Adipose tissue (tissue), 3 donors: ENCODE data around the gene UBE2V1. TPM values are rescaled to one million over a fixed set of nuclear protein-coding genes. Genes with fewer than 3 reads are reported as not detected.

Experiments used
- H3K27ac ChIP-seq: one replicate; pipeline ENCODE4 v1.5.1; 2013; ENCODE audit warnings: low read depth, low read length
- WGBS, 3 donors: extraction: QIAGEN DNeasy Blood & Tissue Kit; methylation state at CpG; one replicate each; pipeline ENCODE4 v1.1.7; 2013; 5-methylcytosine and 5-hydroxymethylcytosine counted together
- polyA plus RNA-seq, 3 donors: library from polyadenylated mRNA; stranded (reverse); fragments of 200-250 nt; gene quantifications; one replicate each; pipeline ENCODE4 v1.2.3, GENCODE V29; 2013
- donor health status: healthy with polysubstance abuse.
- donor health status: Bipolar disorder and iron deficiency.
- donor health status: healthy.

Gene UBE2V1
- polyA plus RNA-seq, 3 donors: 45.8 to 85.7 (median 66.3) TPM

DNA sequence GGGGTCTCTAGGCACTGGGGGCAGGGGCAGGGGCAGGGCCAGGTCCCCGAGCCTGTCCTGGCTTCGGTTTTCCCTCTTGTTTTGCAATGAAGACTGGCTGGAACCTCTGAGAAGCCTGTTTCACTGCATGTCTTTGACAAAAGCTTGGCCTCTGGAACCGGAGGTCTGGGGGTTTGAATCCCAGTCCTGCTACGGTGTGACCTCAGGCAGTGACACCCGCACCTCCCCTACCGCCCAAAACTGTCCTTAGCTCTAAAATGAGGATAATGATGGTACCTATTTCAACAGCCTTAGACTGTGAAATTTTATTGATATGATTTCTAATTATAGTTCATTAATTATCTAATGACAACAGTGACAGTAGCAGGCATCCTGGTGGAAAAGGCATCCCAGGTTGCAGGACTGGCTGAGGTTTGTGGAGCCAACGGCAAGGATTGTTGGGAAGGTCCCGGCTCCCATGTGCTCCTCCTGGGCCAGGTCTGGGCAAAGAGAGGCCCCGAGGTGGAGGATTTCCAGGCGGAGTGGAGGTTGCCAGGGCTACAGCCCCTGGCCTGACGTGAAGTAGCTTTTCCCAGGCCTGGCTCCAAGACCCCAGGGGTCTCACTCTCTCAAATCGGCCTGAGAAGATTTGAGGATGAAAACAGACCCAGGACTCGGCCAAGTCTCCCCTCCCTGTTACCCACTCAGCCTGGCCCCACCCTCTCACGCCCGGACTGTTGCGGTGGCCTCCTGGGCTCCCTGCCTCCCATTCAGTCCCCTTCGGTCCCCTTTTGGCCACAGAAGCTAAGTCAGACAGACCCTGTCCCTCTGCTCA lies 72.3 kb downstream of the UBE2V1 start:
- WGBS, 3 donors: 83 to 88% (median 88%) methylated on average over 17 of the region's 17 CpGs

DNA sequence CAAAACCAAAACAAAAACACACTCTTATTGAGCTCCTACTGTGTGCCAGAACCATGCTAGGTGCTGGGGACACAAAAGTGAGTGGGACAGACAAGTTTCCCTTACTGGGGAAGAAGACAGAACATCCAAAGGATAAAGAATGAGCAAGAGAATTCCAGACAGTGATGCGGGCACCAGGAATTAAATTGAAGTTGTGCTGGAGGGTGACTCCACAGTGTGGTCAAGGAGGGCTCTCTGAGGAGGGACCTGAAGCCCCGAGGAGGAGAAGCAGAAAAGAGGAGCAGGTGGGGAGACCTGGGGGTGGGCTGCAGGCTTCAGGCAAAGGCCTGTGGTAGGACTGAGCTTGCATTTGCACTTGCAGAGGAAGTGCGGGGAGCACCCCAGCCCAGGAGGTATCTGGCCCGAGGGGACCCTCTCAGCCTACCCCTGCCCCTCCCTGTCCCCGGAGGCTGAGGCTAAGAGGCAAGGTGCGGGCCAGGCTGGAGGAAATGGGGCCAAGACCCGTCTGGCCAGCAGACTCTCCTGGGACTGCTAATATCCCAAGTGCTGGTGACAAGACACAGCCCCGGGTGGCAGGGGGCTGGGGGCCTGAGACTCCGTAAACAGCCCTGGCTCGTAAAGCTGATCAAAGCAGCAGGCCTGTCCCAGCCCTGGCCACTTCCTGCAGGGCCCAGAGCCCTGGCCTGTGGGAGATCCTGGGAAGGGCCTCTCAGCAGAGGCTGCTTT lies 73.1 kb downstream of the UBE2V1 start:
- H3K27ac ChIP-seq: no peak overlapping the region
- WGBS, 3 donors: 73 to 85% (median 82%) methylated on average over 10 of the region's 10 CpGs

More for the DNA sequence above, 72.3 kb downstream of the UBE2V1 start:
- H3K27ac ChIP-seq: no peak overlapping the region

DNA sequence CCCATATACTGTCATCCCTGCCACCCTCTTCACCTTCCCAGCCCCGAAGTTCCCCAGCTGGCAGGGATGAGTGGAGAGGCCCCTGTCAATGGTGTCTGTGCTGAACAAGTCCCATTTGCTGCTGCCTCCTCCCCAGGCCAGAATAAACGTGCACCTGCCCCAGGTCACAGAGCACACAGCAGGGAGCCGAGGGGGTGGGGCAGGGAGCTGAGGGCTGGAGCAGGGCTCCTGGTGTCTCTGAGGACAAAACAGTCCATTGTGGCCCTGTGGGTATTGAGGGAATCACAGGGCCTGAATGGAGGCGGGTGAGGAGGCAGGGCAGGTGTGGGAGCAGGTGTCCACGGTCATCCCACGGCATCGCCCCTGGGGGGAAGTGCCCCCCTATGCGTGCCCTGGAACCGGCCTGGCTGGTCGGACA lies 74.4 kb downstream of the UBE2V1 start:
- WGBS, 3 donors: 41 to 89% (median 73%) methylated on average over 8 to 10 of the region's 10 CpGs
- no peak overlapping the region for H3K27ac ChIP-seq

DNA sequence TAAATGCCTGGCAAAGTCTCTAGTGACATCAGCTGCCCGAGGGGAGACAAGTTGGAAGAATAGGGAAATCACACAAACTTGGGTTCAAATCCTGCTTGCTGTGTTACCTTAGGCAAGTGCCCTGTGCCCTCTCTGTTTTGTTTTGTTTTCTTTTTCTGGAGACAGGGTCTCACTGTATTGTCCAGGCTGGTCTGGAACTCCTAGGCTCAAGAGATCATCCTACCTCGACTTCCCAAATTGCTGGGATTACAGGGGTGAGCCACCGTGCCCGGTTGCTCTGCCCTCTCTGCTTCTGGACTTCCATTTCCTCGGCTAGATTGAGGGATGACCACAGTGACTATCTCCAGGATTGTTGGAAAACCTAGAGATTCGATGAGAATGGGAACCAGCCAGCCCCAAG lies 74.8 kb downstream of the UBE2V1 start:
- no peak overlapping the region for H3K27ac ChIP-seq
- 53 to 85% (median 84%) methylated on average over 6 of the region's 6 CpGs for WGBS, 3 donors

DNA sequence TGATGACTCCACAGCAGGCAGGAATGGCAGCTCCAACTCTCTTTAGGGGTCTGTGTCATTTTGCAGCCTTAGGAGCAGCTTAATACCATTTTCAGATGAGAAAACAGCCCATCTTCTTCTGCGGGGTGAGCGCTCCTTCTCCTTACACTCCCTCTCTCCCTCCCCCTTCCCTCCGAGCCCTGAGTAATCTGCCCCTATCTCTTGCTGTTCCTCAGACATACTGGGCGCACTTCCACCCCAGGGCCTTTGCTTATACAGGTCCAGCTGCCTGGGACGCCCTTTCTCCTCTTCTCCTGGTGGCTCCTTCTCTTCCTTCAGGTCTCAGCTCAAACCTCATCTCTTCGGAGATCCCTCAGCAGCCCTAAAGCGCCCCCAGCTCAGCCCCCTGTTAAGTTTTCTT lies 75.4 kb downstream of the UBE2V1 start:
- 84 to 95% (median 93%) methylated on average over 7 of the region's 7 CpGs for WGBS, 3 donors
- no peak overlapping the region for H3K27ac ChIP-seq

DNA sequence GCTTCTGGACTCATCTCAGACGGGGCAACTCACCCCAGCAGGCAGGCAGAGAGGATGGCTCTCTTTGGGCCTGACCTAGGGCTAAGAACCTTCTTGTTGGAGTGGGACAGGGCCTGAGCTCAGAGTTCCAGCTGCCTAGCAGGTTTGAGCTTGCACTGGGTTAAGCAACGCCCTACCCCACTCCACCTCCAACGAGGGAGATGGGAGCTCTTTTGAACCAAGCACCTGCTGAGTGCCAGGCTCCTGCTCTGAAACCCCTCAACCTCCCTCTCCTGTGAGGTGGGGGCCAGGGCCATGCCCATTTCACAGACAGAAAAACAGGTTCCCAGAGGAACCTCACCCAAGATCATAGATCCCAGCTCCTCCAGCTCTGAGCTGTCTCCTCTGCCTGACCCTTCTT lies 75.8 kb downstream of the UBE2V1 start:
- H3K27ac ChIP-seq: no peak overlapping the region
- 73 to 81% (median 80%) methylated on average over 3 of the region's 3 CpGs for WGBS, 3 donors

DNA sequence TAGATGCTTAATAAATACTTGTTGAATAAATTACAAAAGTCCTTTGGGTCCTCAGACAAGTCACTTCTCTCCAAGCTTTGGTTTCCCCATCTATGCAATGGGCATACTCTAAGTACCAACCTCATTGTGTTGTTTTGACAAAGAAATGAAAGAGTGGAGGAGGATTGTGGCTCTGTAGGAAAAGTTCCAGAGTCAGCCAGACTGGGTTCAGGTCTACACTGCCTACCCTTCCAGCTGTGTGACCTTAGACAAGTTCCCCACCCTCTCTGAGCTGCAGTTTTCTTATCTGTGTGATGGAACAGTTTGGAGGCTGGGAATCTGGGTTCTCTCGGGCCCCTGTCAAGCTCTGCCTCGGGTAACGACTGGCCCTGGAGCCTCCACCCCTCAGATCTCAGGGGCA lies 76.2 kb downstream of the UBE2V1 start:
- 79 to 94% (median 90%) methylated on average over 3 of the region's 3 CpGs for WGBS, 3 donors
- H3K27ac ChIP-seq: no peak overlapping the region

DNA sequence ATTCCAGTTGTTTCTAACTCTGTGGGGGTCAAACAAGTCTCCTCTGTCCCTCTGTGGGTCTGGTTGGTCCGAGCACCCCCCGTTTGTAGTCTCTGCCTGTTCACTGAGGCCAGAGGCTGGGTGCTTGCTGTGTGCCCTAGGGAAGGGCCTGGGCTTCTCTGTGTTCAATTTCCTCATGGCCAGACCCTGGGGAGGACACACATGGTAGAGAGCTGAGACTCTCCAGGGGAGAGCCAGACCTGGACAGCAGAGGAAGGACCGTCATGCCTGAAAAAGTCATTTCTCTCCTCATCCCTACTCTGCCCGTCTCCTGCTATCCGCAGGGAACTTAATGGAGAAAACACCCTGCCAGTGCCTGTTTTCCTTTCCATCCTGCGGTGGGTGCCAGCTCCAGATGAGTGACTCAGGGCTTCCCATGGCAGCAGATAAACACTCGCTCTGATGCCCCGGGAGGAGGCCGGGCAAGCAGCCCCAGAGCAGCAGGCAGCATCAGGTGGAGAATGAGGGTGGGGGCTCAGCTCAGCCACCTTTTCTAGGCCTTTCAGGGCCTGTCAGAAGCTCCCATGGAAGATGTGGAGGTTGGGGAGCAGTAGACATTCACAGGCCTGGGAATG lies 78.3 kb downstream of the UBE2V1 start:
- no peak overlapping the region for H3K27ac ChIP-seq
- WGBS, 3 donors: 82 to 89% (median 84%) methylated on average over 9 of the region's 9 CpGs

DNA sequence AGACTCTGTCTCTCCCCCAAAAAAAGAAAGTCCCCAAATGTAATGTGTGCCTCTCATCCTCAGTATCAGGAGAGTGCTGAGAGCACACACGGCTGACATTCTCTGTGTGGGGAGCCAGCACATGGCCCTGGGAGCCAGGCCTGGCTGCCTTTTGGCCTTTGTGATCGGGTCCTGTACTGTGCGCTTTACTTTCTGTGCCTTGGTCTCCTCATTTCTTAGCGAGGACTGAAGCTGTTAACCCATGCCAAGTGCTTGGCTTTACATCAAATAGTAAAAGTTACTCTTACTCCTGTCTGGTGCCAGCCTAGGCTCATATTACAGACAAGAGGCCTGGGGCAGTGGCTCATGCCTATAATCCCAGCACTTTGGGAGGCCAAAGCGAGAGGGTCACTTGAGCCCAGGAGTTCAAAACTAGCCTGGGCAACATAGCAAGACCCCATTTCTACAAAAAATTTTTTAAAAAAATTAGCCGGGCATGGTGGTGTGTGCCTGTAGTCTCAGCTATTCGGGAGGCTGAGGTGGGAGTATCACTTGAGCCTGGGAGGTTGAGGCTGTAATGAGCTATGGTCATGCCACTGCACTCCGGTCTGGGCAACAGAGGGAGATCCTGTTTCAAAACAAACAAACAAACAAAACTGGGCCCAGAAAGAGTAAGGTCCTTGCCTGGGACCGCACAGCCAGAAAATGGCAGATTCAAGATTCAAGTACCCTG lies 79.8 kb downstream of the UBE2V1 start:
- H3K27ac ChIP-seq: no peak overlapping the region
- WGBS, 3 donors: 91 to 97% (median 95%) methylated on average over 9 of the region's 9 CpGs

Other genes with a start within 250 kb of the UBE2V1 start
- 1 to 10 TPM; 3.8 to 5.0 (median 4.7) TPM for gene SPATA2, start 197.6 kb downstream of the UBE2V1 start, polyA plus RNA-seq
- 10 to 100 TPM; 45.1 to 57.9 (median 45.7) TPM for gene RNF114, start 176.8 kb downstream of the UBE2V1 start, polyA plus RNA-seq
- gene SNAI1, start 130.2 kb downstream of the UBE2V1 start, polyA plus RNA-seq: 10 to 100 TPM in 2 of 3 donors, 1 to 10 TPM in 1; 2.8 to 23.4 (median 21.5) TPM
- gene PEDS1, start 40.6 kb upstream of the UBE2V1 start, polyA plus RNA-seq: 10 to 100 TPM; 10.6 to 53.5 (median 21.8) TPM
- gene CEBPB, start 77.7 kb upstream of the UBE2V1 start, polyA plus RNA-seq: 100 to 1,000 TPM in 1 of 3 donors, 10 to 100 TPM in 2; 25.1 to 214 (median 72.9) TPM